NB4 (cell line): ENCODE data around the gene SBNO2.

ENCODE experiments used
- POLR2A ChIP-seq: IDR thresholded peaks from 2 replicates; pipeline ENCODE4 v1.6.1; 2011; ENCODE audit warnings: mild to moderate bottlenecking; ENCODE audit not compliant: insufficient read length; ENCODE audit errors: extremely low read depth
- TF ChIP-seq, protein P1 (sequence below): IDR thresholded peaks from 2 replicates; pipeline ENCODE4 v1.6.1; 2011; ENCODE audit warnings: low read depth, low read length
- TF ChIP-seq, protein P2 (sequence below): IDR thresholded peaks from one replicate; pipeline ENCODE4 v1.5.1; 2012; ENCODE audit warnings: low read depth, low read length

- TF ChIP-seq, protein P1, sequence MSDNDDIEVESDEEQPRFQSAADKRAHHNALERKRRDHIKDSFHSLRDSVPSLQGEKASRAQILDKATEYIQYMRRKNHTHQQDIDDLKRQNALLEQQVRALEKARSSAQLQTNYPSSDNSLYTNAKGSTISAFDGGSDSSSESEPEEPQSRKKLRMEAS, result no peak
- TF ChIP-seq, protein P2, sequence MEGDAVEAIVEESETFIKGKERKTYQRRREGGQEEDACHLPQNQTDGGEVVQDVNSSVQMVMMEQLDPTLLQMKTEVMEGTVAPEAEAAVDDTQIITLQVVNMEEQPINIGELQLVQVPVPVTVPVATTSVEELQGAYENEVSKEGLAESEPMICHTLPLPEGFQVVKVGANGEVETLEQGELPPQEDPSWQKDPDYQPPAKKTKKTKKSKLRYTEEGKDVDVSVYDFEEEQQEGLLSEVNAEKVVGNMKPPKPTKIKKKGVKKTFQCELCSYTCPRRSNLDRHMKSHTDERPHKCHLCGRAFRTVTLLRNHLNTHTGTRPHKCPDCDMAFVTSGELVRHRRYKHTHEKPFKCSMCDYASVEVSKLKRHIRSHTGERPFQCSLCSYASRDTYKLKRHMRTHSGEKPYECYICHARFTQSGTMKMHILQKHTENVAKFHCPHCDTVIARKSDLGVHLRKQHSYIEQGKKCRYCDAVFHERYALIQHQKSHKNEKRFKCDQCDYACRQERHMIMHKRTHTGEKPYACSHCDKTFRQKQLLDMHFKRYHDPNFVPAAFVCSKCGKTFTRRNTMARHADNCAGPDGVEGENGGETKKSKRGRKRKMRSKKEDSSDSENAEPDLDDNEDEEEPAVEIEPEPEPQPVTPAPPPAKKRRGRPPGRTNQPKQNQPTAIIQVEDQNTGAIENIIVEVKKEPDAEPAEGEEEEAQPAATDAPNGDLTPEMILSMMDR, result no peak
- TF ChIP-seq POLR2A, result no peak
These were observed 89.8 kb downstream of the SBNO2 start for GRCh38 chr19:1084024-1084868.
